Measurements from ENCODE around the gene NDNF.

The NDNF gene

GRCh38 chr4:121064482-121064881 lies 7.9 kb downstream of the NDNF start:
- H3K4me3 ChIP-seq (ENCODE audit: low read depth, low read length) = no peak overlapping the region
- in situ Hi-C loops (cut with HindIII; ENCODE audit: low sequenced_read_pairs) = no loop called here
- no peak for DNase-seq (ENCODE audit: low read depth, low spot score)
- TF ChIP-seq CTCF (IDR thresholded peaks at IDR 0.05; ENCODE audit: low read depth, low read length) = no peak

GRCh38 chr4:121062521-121062920 lies 9.8 kb downstream of the NDNF start:
- DNase-seq (ENCODE audit: low read depth, low spot score) = no peak
- no peak for TF ChIP-seq CTCF (IDR thresholded peaks at IDR 0.05; ENCODE audit: low read depth, low read length)
- no peak overlapping the region for H3K4me3 ChIP-seq (ENCODE audit: low read depth, low read length)
- in situ Hi-C loops (cut with HindIII; ENCODE audit: low sequenced_read_pairs) = no loop called here

GRCh38 chr4:121061861-121062260 lies 10.5 kb downstream of the NDNF start:
- no peak for DNase-seq (ENCODE audit: low read depth, low spot score)
- no peak for TF ChIP-seq CTCF (IDR thresholded peaks at IDR 0.05; ENCODE audit: low read depth, low read length)
- in situ Hi-C loops (cut with HindIII; ENCODE audit: low sequenced_read_pairs) = no loop called here
- no peak overlapping the region for H3K4me3 ChIP-seq (ENCODE audit: low read depth, low read length)

GRCh38 chr4:121061215-121061614 lies 11.1 kb downstream of the NDNF start:
- no peak for DNase-seq (ENCODE audit: low read depth, low spot score)
- in situ Hi-C loops (cut with HindIII; ENCODE audit: low sequenced_read_pairs) = no loop called here
- H3K4me3 ChIP-seq (ENCODE audit: low read depth, low read length) = no peak overlapping the region
- TF ChIP-seq CTCF (IDR thresholded peaks at IDR 0.05; ENCODE audit: low read depth, low read length) = no peak

GRCh38 chr4:121057466-121057922 lies 14.8 kb downstream of the NDNF start:
- DNase-seq (ENCODE audit: low read depth, low spot score) = no peak
- H3K4me3 ChIP-seq (ENCODE audit: low read depth, low read length) = no peak overlapping the region
- TF ChIP-seq CTCF (IDR thresholded peaks at IDR 0.05; ENCODE audit: low read depth, low read length) = no peak
- in situ Hi-C loops (cut with HindIII; ENCODE audit: low sequenced_read_pairs) = no loop called here

GRCh38 chr4:121056066-121056465 lies 16.3 kb downstream of the NDNF start:
- TF ChIP-seq CTCF (IDR thresholded peaks at IDR 0.05; ENCODE audit: low read depth, low read length) = no peak
- in situ Hi-C loops (cut with HindIII; ENCODE audit: low sequenced_read_pairs) = no loop called here
- DNase-seq (ENCODE audit: low read depth, low spot score) = no peak
- no peak overlapping the region for H3K4me3 ChIP-seq (ENCODE audit: low read depth, low read length)

- in situ Hi-C loops (cut with HindIII; ENCODE audit: low sequenced_read_pairs) = no loop called here
- DNase-seq (ENCODE audit: low read depth, low spot score) = no peak
- H3K4me3 ChIP-seq (ENCODE audit: low read depth, low read length) = no peak overlapping the region
- no peak for TF ChIP-seq CTCF (IDR thresholded peaks at IDR 0.05; ENCODE audit: low read depth, low read length)
Observed at GRCh38 chr4:121054373-121054772, 18.0 kb downstream of the NDNF start.

All from astrocyte of the spinal cord (primary cell).